Esophagus squamous epithelium (tissue), 5 donors: Measurements from ENCODE around the gene ARHGAP42. TPM values are rescaled to one million over a fixed set of nuclear protein-coding genes. Genes with fewer than 3 reads are reported as not detected.

Experiments used
- DNase-seq: peaks from one replicate; lab custom pipeline; 2025; lab: John Stamatoyannopoulos, UW
- H3K27ac ChIP-seq, 4 donors: fragments of 200-600 bp; sonication (generic); one replicate each; pipeline ENCODE4 v1.5.1; 2016 to 2019; ENCODE audit warnings: mild to moderate bottlenecking in 1 of 4
- H3K27me3 ChIP-seq, 4 donors: fragments of 200-600 bp; sonication (generic); 1 replicate in 3 of 4; 2 replicates in 1 of 4; pipeline versions ENCODE4 v1.5.1 to v1.6.0; 2017 to 2021; ENCODE audit warnings: antibody characterized with exemption in 1 of 4
- H3K36me3 ChIP-seq, 3 donors: fragments of 200-600 bp; sonication (generic); one replicate each; pipeline ENCODE4 v1.5.1; 2016 to 2019
- H3K4me1 ChIP-seq, 3 donors: fragments of 200-600 bp; sonication (generic); one replicate each; pipeline ENCODE4 v1.5.1; 2017 to 2019
- H3K4me3 ChIP-seq, 4 donors: fragments of 200-600 bp; sonication (generic); 1 replicate in 3 of 4; 2 replicates in 1 of 4; pipeline ENCODE4 v1.5.1; 2016 to 2019; ENCODE audit warnings: mild to moderate bottlenecking in 2 of 4, moderate library complexity in 1 of 4
- H3K9me3 ChIP-seq, 3 donors: fragments of 200-600 bp; sonication (generic); one replicate each; pipeline ENCODE4 v1.5.1; 2016 to 2019
- CTCF ChIP-seq, 6 experiments: fragments of 450-650 bp in 4 of 6; fragments of 200-600 bp in 2 of 6; sonication (generic) in 2 of 6; IDR thresholded peaks; one replicate each; pipeline ENCODE4 v1.5.1; 2016 to 2019; ENCODE audit warnings: antibody characterized with exemption in 6 of 6, mild to moderate bottlenecking in 4 of 6, moderate library complexity in 4 of 6
- POLR2A ChIP-seq, 4 donors: fragments of 450-650 bp; IDR thresholded peaks; one replicate each; pipeline ENCODE4 v1.6.1; 2017; ENCODE audit warnings: antibody characterized with exemption in 4 of 4, mild to moderate bottlenecking in 4 of 4, moderate library complexity in 3 of 4
- WGBS, 2 donors: methylation state at CpG; one replicate each; pipeline ENCODE4 v1.1.5; 2018; 5-methylcytosine and 5-hydroxymethylcytosine counted together
- intact Hi-C: fragments of 100-400 bp; cut with DNase I; formaldehyde crosslinking; loops from one replicate; pipeline ENCODE4 v1.15.0; 2022
- total RNA-seq, 4 donors: library from RNA; depleted of rRNA; stranded (reverse); fragments of >200 nt; gene quantifications; one replicate each; pipeline ENCODE4 v1.1.0, GENCODE V29; 2016
- donor health status: DM: yes; HTN: yes; CAD: no.

The ARHGAP42 gene
- total RNA-seq, 4 donors from 2014 or later: 3.5 to 10.1 (median 6.4) TPM

- Histone ChIP-seq H3K27ac (no peak overlapping the region), H3K4me1 (no peaks in the 10 kb centered on the region), H3K9me3 (no peaks in the 10 kb centered on the region), H3K36me3 (no peaks in the 10 kb centered on the region), H3K4me3 (no peak overlapping the region), H3K27me3 (no peaks in the 10 kb centered on the region)
- intact Hi-C loops: no loop called here
- WGBS, 2 donors: 89 to 90% methylated on average over 2 of the region's 2 CpGs
- no peak for DNase-seq
- TF ChIP-seq POLR2A (IDR thresholded peaks at IDR 0.05): no peak
- TF ChIP-seq CTCF (IDR thresholded peaks at IDR 0.05): no peak
Observed at GRCh38 chr11:100941033-100941432, 253.9 kb downstream of the ARHGAP42 start.

GRCh38 chr11:100942016-100942415 is 254.9 kb downstream of the ARHGAP42 start:
- 53 to 55% methylated on average over 4 of the region's 4 CpGs for WGBS, 2 donors
- H3K27me3 ChIP-seq: no peaks in the 10 kb centered on the region
- H3K27ac ChIP-seq: no peak overlapping the region
- no peak for TF ChIP-seq POLR2A (IDR thresholded peaks at IDR 0.05)
- no peak for TF ChIP-seq CTCF (IDR thresholded peaks at IDR 0.05)
- H3K9me3 ChIP-seq: no peaks in the 10 kb centered on the region
- no peaks in the 10 kb centered on the region for H3K4me1 ChIP-seq
- DNase-seq: no peak
- no peaks in the 10 kb centered on the region for H3K36me3 ChIP-seq
- H3K4me3 ChIP-seq: no peak overlapping the region
- intact Hi-C loops: no loop called here

DNA sequence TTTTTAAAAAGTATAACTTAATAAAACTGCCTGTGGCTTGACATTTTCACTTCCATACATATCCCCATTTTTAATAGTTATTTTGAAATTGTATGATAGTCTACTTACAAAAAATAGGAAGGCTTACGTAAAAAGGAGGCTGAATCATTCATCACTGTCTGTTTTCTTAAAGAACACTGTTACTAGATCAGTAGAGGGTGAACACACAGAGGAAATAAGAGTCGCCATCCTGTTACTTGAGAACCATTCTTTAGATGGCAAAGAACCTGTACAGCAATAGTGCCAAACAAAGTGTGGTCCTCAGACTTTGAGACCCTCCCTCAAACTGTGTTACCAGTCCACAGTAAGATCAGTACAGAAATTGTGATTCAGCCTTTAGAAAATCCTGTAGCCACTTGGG is 261.8 kb downstream of the ARHGAP42 start:
- DNase-seq: no peak
- no peaks in the 10 kb centered on the region for H3K9me3 ChIP-seq
- H3K4me3 ChIP-seq: no peak overlapping the region
- intact Hi-C loops: no loop called here
- 79 to 91% methylated on average over 2 of the region's 2 CpGs for WGBS, 2 donors
- H3K27me3 ChIP-seq: no peaks in the 10 kb centered on the region
- H3K4me1 ChIP-seq: no peaks in the 10 kb centered on the region
- no peaks in the 10 kb centered on the region for H3K36me3 ChIP-seq
- no peak overlapping the region for H3K27ac ChIP-seq
- TF ChIP-seq CTCF (IDR thresholded peaks at IDR 0.05) (no peak), POLR2A (IDR thresholded peaks at IDR 0.05) (no peak)

GRCh38 chr11:100949443-100949842 is 262.4 kb downstream of the ARHGAP42 start:
- H3K27me3 ChIP-seq: no peaks in the 10 kb centered on the region
- H3K4me3 ChIP-seq: no peak overlapping the region
- intact Hi-C loops: no loop called here
- 67 to 68% methylated on average over 2 of the region's 2 CpGs for WGBS, 2 donors
- no peaks in the 10 kb centered on the region for H3K4me1 ChIP-seq
- H3K9me3 ChIP-seq: no peaks in the 10 kb centered on the region
- H3K36me3 ChIP-seq: no peaks in the 10 kb centered on the region
- no peak for DNase-seq
- TF ChIP-seq CTCF (IDR thresholded peaks at IDR 0.05) (no peak), POLR2A (IDR thresholded peaks at IDR 0.05) (no peak)
- H3K27ac ChIP-seq: no peak overlapping the region

GRCh38 chr11:100955318-100955717 is 268.2 kb downstream of the ARHGAP42 start:
- Histone ChIP-seq H3K9me3 (no peaks in the 10 kb centered on the region), H3K27me3 (no peaks in the 10 kb centered on the region), H3K4me1 (no peaks in the 10 kb centered on the region), H3K4me3 (no peak overlapping the region), H3K36me3 (no peaks in the 10 kb centered on the region), H3K27ac (no peak overlapping the region)
- 95 to 100% methylated on average over 1 of the region's 1 CpG for WGBS, 2 donors
- TF ChIP-seq CTCF (IDR thresholded peaks at IDR 0.05) (no peak), POLR2A (IDR thresholded peaks at IDR 0.05) (no peak)
- intact Hi-C loops: no loop called here
- no peak for DNase-seq
